K562 (cell line): ENCODE data around the gene SCARF2. TPM values are rescaled to one million over a fixed set of nuclear protein-coding genes. Genes with fewer than 3 reads are reported as not detected.
"Not testable (repeated sequence)": the region's sequence is repeated elsewhere in the genome, so short reads cannot be mapped to it uniquely, and the experiment has no call there.

ENCODE experiments used
- ATAC-seq: fragments of 200-7000 bp; cut with Tn5 transposase; 3 replicates; pipeline ENCODE4 v1.9.1; 2020; ENCODE audit warnings: moderate library complexity
- BruUV-seq: library from RNA; stranded (reverse); fragments of 400-500 nt; replicated peaks from 2 replicates; lab custom pipeline; 2021; lab: Mats Ljungman, UMichigan
- CTCF ChIA-PET: fragments of 300-600 bp; formaldehyde crosslinking; extraction: SDS; loops from one replicate; lab custom pipeline; 2021; ENCODE audit warnings: low intra/inter-chr PET ratio; lab: Yijun Ruan, JAX
- POLR2A ChIA-PET: fragments of 300-600, 350-650 bp; sonication (Branson Sonifier 250); formaldehyde crosslinking; extraction: SDS; loops from one replicate; lab custom pipeline; 2021; ENCODE audit warnings: antibody characterized with exemption, inconsistent platforms; lab: Yijun Ruan, JAX
- DNase-seq, 4 experiments: peaks; one replicate each; pipeline versions ENCODE4 v3.0.0 to v3.0.0-alpha.2; 2011 to 2018; ENCODE audit warnings: low spot score in 3 of 4, mixed read lengths in 3 of 4; ENCODE audit errors: extremely low read depth in 1 of 4
- FAIRE-seq: peaks from 2 replicates; lab custom pipeline; 2011; peaks lifted over from hg19 to GRCh38; lab: Jason Lieb, UNC
- H2AFZ ChIP-seq: 2 replicates; pipeline ENCODE4 v1.6.0; 2011; ENCODE audit warnings: low read depth, low read length, control low read depth, inconsistent platforms
- H3K27ac ChIP-seq: fragments of 200-600 bp; 3 replicates; pipeline ENCODE4 v1.8.0; 2011; ENCODE audit warnings: low read depth, mild to moderate bottlenecking, control low read depth, inconsistent platforms, low read length, moderate library complexity, mixed read lengths; ENCODE audit errors: extremely low read depth
- H3K27me3 ChIP-seq, 2 experiments: fragments of 300-600 bp in 1 of 2; 2 replicates in 1 of 2; 3 replicates in 1 of 2; pipeline versions ENCODE4 v1.6.0 to v1.8.0; 2011; ENCODE audit warnings: inconsistent platforms in 2 of 2, low read length in 2 of 2, mild to moderate bottlenecking in 1 of 2, mixed read lengths in 1 of 2, moderate library complexity in 1 of 2; ENCODE audit not compliant: control insufficient read depth in 2 of 2, insufficient read depth in 2 of 2
- H3K36me3 ChIP-seq: fragments of 300-600 bp; 3 replicates; pipeline ENCODE4 v1.8.0; 2011; ENCODE audit warnings: mild to moderate bottlenecking, low read length, inconsistent platforms; ENCODE audit not compliant: control insufficient read depth, insufficient read depth
- H3K4me1 ChIP-seq, 2 experiments: fragments of 200-600 bp in 1 of 2; replicated peaks in 1 of 2; 2 replicates in 1 of 2; 3 replicates in 1 of 2; pipeline versions ENCODE4 v1.5.1 to v1.8.0; 2011; ENCODE audit warnings: inconsistent platforms in 2 of 2, low read length in 2 of 2, mild to moderate bottlenecking in 1 of 2, mixed read lengths in 1 of 2, moderate library complexity in 1 of 2; ENCODE audit not compliant: control insufficient read depth in 2 of 2, insufficient read depth in 2 of 2
- H3K4me2 ChIP-seq: 2 replicates; pipeline ENCODE4 v1.6.1; 2011; ENCODE audit warnings: low read length, control low read depth, inconsistent platforms, mixed read lengths; ENCODE audit not compliant: insufficient read depth
- H3K4me3 ChIP-seq: fragments of 200-600 bp; sonication (generic), shearing (Covaris generic); 2 replicates; pipeline ENCODE4 v1.5.1; 2016; ENCODE audit warnings: control low read depth, inconsistent platforms
- H3K79me2 ChIP-seq: fragments of 200-600 bp; 3 replicates; pipeline ENCODE4 v1.8.0; 2011; ENCODE audit warnings: low read length, inconsistent platforms; ENCODE audit not compliant: control insufficient read depth, insufficient read depth
- H3K9ac ChIP-seq, 2 experiments: 2 replicates each; pipeline versions ENCODE4 v1.6.0 to v1.6.1; 2011; ENCODE audit warnings: low read depth in 2 of 2, low read length in 2 of 2, control low read depth in 1 of 2, inconsistent platforms in 1 of 2, mild to moderate bottlenecking in 1 of 2, mixed read lengths in 1 of 2; ENCODE audit not compliant: insufficient read depth in 1 of 2
- H3K9me1 ChIP-seq: one replicate; pipeline ENCODE4 v1.6.0; 2011; ENCODE audit warnings: inconsistent platforms, mild to moderate bottlenecking, low read length, moderate library complexity; ENCODE audit not compliant: control insufficient read depth, insufficient read depth
- H3K9me3 ChIP-seq: replicated peaks from 2 replicates; pipeline ENCODE4 v1.5.1; 2011; ENCODE audit warnings: low read depth, low read length, inconsistent platforms; ENCODE audit not compliant: control insufficient read depth, insufficient read depth
- H4K20me1 ChIP-seq: replicated peaks from 2 replicates; pipeline ENCODE4 v1.6.1; 2011; ENCODE audit warnings: low read length, inconsistent platforms, mixed read lengths; ENCODE audit not compliant: control insufficient read depth, insufficient read depth
- FOS ChIP-seq: IDR thresholded peaks from 3 replicates; pipeline ENCODE4 v1.6.1; 2011; ENCODE audit not compliant: insufficient read length; ENCODE audit errors: extremely low read depth
- MYNN ChIP-seq, 2 experiments: sonication (generic); formaldehyde crosslinking in 1 of 2; IDR thresholded peaks; 2 replicates each; pipeline versions ENCODE4 v1.5.0 to v1.6.1; 2016 to 2020; ENCODE audit warnings: antibody characterized with exemption in 1 of 2, missing genetic modification reagents in 1 of 2
- RFX5 ChIP-seq: IDR thresholded peaks from 2 replicates; pipeline ENCODE4 v1.6.1; 2011; ENCODE audit warnings: low read depth, mild to moderate bottlenecking, improper control_type of control experiment, low read length
- TSC22D4 ChIP-seq: fragments of 450-650 bp; IDR thresholded peaks from 2 replicates; pipeline ENCODE4 v1.6.1; 2016; ENCODE audit warnings: missing genetic modification characterization, missing biosample characterization, control low read depth
- ZNF778 ChIP-seq: fragments of 450-650 bp; formaldehyde crosslinking; IDR thresholded peaks from 2 replicates; pipeline ENCODE4 v1.4.0; 2020; ENCODE audit warnings: mild to moderate bottlenecking, moderate library complexity
- WGBS: fragments of 100-300 bp; shearing (Covaris generic); methylation state at CpG from one replicate; pipeline ENCODE4 v1.1.6; 2016; ENCODE audit warnings: low coverage, mixed read lengths; ENCODE audit not compliant: insufficient coverage; ENCODE audit errors: missing lambda C conversion rate; 5-methylcytosine and 5-hydroxymethylcytosine counted together
- in situ Hi-C: fragments of 300-500 bp; cut with MboI; formaldehyde crosslinking; loops from 4 replicates; pipeline ENCODE4 v1.15.0; 2018; ENCODE audit warnings: inconsistent platforms, mixed read lengths
- intact Hi-C: fragments of 100-400 bp; cut with micrococcal nuclease; formaldehyde crosslinking; loops from 2 replicates; pipeline ENCODE4 v1.14.2; 2022
- polyA plus RNA-seq, 8 experiments: library from polyadenylated mRNA; depleted of rRNA in 4 of 8; stranded (reverse) in 5 of 8; unstranded in 3 of 8; fragments of >200 nt; fragmentation: Nextera tagmentation in 2 of 8; fragmentation: Illumina TruSeq in 1 of 8; extraction: Ambion mirVana in 2 of 8; extraction: Trizol in 1 of 8; gene quantifications; 2 replicates each; pipeline versions ENCODE4 v1.2.1 to v1.2.3, GENCODE V29; 2011 to 2014; ENCODE audit warnings: inconsistent platforms in 1 of 8, missing spikeins in 1 of 8
- total RNA-seq, 7 experiments: library from RNA; depleted of rRNA in 6 of 7; stranded (reverse); fragments of >200 nt in 6 of 7; fragmentation: Illumina TruSeq in 2 of 7; extraction: Trizol in 2 of 7; gene quantifications; 2 replicates each; pipeline versions ENCODE4 v1.2.1 to v1.2.3, GENCODE V29; 2011 to 2021; ENCODE audit warnings: low replicate concordance in 1 of 7
- TF ChIP-seq, protein P1 (sequence below): fragments of 150-350 bp; IDR thresholded peaks from 2 replicates; pipeline ENCODE4 v1.6.1; 2014; ENCODE audit warnings: low read depth, mild to moderate bottlenecking, low read length, borderline replicate concordance
- TF ChIP-seq, protein P2 (sequence below): sonication (generic); formaldehyde crosslinking; IDR thresholded peaks from 2 replicates; pipeline ENCODE4 v1.8.0; 2022; ENCODE audit warnings: missing genetic modification reagents, mild to moderate bottlenecking, borderline replicate concordance
- TF ChIP-seq, protein P3 (sequence below), 2 experiments: fragments of 450-650 bp; IDR thresholded peaks; 2 replicates each; pipeline ENCODE4 v1.6.1; 2018; ENCODE audit warnings: mild to moderate bottlenecking in 2 of 2, low read depth in 1 of 2; ENCODE audit not compliant: partially characterized antibody in 2 of 2

The SCARF2 gene
- total and polyA plus RNA-seq, 9 of the 15 experiments (the other 6 are each of a cell fraction or from before 2014, with no cell fraction given): 0.06 to 0.32 (median 0.21) TPM; not detected in 5

DNA sequence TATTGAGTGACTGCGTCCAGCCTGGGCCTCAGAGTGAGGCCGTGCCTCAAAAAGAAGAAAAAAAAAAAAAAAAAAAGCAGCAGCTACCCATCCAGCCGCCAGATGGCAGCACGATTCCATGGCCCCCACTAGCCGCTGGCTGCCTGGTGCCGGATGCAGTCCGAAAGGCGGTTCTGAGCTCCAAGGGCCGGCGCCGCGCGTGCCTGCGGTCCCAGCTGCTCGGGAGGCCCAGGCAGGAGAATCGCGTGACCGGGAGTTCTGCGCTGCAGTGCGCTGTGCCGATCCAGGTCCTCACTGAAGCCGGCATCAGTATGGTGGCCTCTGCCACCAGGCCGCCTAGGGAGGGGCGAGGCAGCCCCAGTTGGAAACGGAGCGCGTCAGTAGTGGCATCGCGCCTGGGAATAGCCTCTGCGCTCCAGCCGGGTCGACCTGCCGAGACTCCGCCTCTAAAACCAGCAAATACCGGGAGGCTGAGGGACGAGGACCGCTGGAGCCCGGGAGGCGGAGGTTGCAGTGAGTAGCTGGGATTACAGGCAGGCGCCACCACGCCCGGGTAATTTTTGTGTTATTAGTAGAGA is 19.3 kb downstream of the SCARF2 start (continued):
- TF ChIP-seq, protein P1, sequence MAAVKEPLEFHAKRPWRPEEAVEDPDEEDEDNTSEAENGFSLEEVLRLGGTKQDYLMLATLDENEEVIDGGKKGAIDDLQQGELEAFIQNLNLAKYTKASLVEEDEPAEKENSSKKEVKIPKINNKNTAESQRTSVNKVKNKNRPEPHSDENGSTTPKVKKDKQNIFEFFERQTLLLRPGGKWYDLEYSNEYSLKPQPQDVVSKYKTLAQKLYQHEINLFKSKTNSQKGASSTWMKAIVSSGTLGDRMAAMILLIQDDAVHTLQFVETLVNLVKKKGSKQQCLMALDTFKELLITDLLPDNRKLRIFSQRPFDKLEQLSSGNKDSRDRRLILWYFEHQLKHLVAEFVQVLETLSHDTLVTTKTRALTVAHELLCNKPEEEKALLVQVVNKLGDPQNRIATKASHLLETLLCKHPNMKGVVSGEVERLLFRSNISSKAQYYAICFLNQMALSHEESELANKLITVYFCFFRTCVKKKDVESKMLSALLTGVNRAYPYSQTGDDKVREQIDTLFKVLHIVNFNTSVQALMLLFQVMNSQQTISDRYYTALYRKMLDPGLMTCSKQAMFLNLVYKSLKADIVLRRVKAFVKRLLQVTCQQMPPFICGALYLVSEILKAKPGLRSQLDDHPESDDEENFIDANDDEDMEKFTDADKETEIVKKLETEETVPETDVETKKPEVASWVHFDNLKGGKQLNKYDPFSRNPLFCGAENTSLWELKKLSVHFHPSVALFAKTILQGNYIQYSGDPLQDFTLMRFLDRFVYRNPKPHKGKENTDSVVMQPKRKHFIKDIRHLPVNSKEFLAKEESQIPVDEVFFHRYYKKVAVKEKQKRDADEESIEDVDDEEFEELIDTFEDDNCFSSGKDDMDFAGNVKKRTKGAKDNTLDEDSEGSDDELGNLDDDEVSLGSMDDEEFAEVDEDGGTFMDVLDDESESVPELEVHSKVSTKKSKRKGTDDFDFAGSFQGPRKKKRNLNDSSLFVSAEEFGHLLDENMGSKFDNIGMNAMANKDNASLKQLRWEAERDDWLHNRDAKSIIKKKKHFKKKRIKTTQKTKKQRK: no peak
- TF ChIP-seq MYNN (IDR thresholded peaks at IDR 0.05) (peak; percentile 72; the same call in 1 of the 2 replicates), MYNN (CRISPR knock-in tag; IDR thresholded peaks at IDR 0.05) (peak; percentile 45; the same call in 1 of the 2 replicates), FOS (no peak), RFX5 (no peak; the same call in 1 of the 2 replicates)

DNA sequence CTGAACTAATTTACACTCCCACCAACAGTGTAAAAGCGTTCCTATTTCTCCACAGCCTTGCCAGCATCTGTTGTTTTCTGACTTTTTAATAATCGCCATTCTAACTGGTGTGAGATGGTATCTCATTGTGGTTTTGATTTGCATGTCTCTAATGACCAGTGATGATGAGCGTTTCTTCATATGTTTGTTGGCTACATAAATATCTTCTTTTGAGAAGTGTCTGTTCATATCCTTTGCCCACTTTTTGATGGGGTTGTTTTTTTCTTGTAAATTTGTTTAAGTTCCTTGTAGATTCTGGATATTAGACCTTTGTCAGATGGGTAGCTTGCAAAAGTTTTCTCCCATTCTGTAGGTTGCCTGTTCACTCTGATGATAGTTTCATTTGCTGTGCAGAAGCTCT is 21.9 kb downstream of the SCARF2 start:
- not testable (repeated sequence) for H2AFZ ChIP-seq, H3K9ac ChIP-seq, H3K27me3 ChIP-seq, H3K9me1 ChIP-seq, H3K4me2 ChIP-seq, H3K9me3 ChIP-seq, ATAC-seq
- 4% methylated on average over 3 of the region's 3 CpGs for WGBS
- in situ Hi-C loops: loop anchor here (5.0 to 25.0 kb wide), 3 partner anchors 157 to 1878 kb away; partner anchors contain the start of gene TMEM191B
- TF ChIP-seq TSC22D4 (tag) (peak; percentile 35; the same call in 1 of the 2 replicates), ZNF778 (CRISPR knock-in tag) (0 out of 2 replicates have a peak, but pooled peaks have one; percentile 20)
- TF ChIP-seq, protein P2, sequence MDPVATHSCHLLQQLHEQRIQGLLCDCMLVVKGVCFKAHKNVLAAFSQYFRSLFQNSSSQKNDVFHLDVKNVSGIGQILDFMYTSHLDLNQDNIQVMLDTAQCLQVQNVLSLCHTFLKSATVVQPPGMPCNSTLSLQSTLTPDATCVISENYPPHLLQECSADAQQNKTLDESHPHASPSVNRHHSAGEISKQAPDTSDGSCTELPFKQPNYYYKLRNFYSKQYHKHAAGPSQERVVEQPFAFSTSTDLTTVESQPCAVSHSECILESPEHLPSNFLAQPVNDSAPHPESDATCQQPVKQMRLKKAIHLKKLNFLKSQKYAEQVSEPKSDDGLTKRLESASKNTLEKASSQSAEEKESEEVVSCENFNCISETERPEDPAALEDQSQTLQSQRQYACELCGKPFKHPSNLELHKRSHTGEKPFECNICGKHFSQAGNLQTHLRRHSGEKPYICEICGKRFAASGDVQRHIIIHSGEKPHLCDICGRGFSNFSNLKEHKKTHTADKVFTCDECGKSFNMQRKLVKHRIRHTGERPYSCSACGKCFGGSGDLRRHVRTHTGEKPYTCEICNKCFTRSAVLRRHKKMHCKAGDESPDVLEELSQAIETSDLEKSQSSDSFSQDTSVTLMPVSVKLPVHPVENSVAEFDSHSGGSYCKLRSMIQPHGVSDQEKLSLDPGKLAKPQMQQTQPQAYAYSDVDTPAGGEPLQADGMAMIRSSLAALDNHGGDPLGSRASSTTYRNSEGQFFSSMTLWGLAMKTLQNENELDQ (CRISPR knock-in tag): 0 out of 2 replicates have a peak, but pooled peaks have one; percentile 68
- TF ChIP-seq, protein P3, sequence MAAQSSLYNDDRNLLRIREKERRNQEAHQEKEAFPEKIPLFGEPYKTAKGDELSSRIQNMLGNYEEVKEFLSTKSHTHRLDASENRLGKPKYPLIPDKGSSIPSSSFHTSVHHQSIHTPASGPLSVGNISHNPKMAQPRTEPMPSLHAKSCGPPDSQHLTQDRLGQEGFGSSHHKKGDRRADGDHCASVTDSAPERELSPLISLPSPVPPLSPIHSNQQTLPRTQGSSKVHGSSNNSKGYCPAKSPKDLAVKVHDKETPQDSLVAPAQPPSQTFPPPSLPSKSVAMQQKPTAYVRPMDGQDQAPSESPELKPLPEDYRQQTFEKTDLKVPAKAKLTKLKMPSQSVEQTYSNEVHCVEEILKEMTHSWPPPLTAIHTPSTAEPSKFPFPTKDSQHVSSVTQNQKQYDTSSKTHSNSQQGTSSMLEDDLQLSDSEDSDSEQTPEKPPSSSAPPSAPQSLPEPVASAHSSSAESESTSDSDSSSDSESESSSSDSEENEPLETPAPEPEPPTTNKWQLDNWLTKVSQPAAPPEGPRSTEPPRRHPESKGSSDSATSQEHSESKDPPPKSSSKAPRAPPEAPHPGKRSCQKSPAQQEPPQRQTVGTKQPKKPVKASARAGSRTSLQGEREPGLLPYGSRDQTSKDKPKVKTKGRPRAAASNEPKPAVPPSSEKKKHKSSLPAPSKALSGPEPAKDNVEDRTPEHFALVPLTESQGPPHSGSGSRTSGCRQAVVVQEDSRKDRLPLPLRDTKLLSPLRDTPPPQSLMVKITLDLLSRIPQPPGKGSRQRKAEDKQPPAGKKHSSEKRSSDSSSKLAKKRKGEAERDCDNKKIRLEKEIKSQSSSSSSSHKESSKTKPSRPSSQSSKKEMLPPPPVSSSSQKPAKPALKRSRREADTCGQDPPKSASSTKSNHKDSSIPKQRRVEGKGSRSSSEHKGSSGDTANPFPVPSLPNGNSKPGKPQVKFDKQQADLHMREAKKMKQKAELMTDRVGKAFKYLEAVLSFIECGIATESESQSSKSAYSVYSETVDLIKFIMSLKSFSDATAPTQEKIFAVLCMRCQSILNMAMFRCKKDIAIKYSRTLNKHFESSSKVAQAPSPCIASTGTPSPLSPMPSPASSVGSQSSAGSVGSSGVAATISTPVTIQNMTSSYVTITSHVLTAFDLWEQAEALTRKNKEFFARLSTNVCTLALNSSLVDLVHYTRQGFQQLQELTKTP (IDR thresholded peaks at IDR 0.05; ENCODE audit: low read depth in 1 of 2, partially characterized antibody in 2 of 2): peak in 1 of 2 experiments; percentile 97
- TF ChIP-seq, all 486 proteins: peak for 4; not testable (repeated sequence) for 482
- not testable (repeated sequence) for H3K4me3 ChIP-seq, H3K27ac ChIP-seq, FAIRE-seq, BruUV-seq, H3K36me3 ChIP-seq, H4K20me1 ChIP-seq, H3K79me2 ChIP-seq, DNase-seq
- ChIA-PET POLR2A (interaction anchor here (0.8 to 1.2 kb wide), 2 partner anchors 19 to 22 kb away, joined by 3 read pairs; no protein-coding TSS in a partner anchor), CTCF (interaction anchor here (1.5 to 4.6 kb wide), 2 partner anchors 80 to 156 kb away, joined by 6 to 35 read pairs; partner anchors contain the start of gene KLHL22)
- intact Hi-C loops: loop anchor here (5.0 to 10.0 kb wide), 4 partner anchors 172 to 327 kb away; partner anchors contain the start of gene CCDC188
- H3K4me1 ChIP-seq: peaks cover 9 to 11% of the 10 kb centered on the region in 2 experiments
